HCT116 (cell line): ENCODE results near the gene FAT2.

Experiments used
- CBX3 ChIP-seq: IDR thresholded peaks from 2 replicates; pipeline ENCODE4 v1.6.1; 2012; ENCODE audit warnings: low read depth
- CTCF ChIP-seq, 3 experiments: fragments of 200-600 bp in 1 of 3; sonication (generic) in 1 of 3; IDR thresholded peaks in 2 of 3; conservative IDR thresholded peaks in 1 of 3; 2 replicates each; pipeline ENCODE4 v1.5.1; 2012 to 2017; ENCODE audit warnings: low read depth in 2 of 3, low read length in 2 of 3, antibody characterized with exemption in 1 of 3, borderline replicate concordance in 1 of 3, control low read depth in 1 of 3, mild to moderate bottlenecking in 1 of 3, mixed read lengths in 1 of 3, mixed run types in 1 of 3, moderate library complexity in 1 of 3; ENCODE audit not compliant: insufficient read depth in 1 of 3
- EGR1 ChIP-seq: IDR thresholded peaks from 2 replicates; pipeline ENCODE4 v1.6.1; 2012; ENCODE audit warnings: low read depth
- ELF1 ChIP-seq: IDR thresholded peaks from 2 replicates; pipeline ENCODE4 v1.6.1; 2012; ENCODE audit warnings: low read depth, borderline replicate concordance
- EZH2phosphoT487 ChIP-seq: fragments of 200-600 bp; IDR thresholded peaks from 2 replicates; pipeline ENCODE4 v1.6.1; 2018; ENCODE audit warnings: antibody characterized with exemption, borderline replicate concordance
- MAX ChIP-seq: IDR thresholded peaks from 2 replicates; pipeline ENCODE4 v1.6.1; 2012
- POLR2A ChIP-seq: IDR thresholded peaks from 2 replicates; pipeline ENCODE4 v1.7.0; 2011; ENCODE audit warnings: borderline replicate concordance; ENCODE audit not compliant: insufficient read depth, insufficient read length; ENCODE audit errors: extremely low read depth
- POLR2AphosphoS5 ChIP-seq: IDR thresholded peaks from 2 replicates; pipeline ENCODE4 v1.6.1; 2011; ENCODE audit warnings: mild to moderate bottlenecking, low read depth, low read length, moderate library complexity
- SIN3A ChIP-seq: IDR thresholded peaks from 2 replicates; pipeline ENCODE4 v1.6.1; 2012; ENCODE audit warnings: low read depth
- SRF ChIP-seq: IDR thresholded peaks from 2 replicates; pipeline ENCODE4 v1.6.1; 2012; ENCODE audit warnings: low read depth
- TCF7L2 ChIP-seq: IDR thresholded peaks from 2 replicates; pipeline ENCODE4 v1.7.0; 2011; ENCODE audit warnings: borderline replicate concordance, inconsistent platforms; ENCODE audit not compliant: insufficient read depth, insufficient read length; ENCODE audit errors: extremely low read depth
- YY1 ChIP-seq: IDR thresholded peaks from 2 replicates; pipeline ENCODE4 v1.6.1; 2011; ENCODE audit warnings: low read length, low read depth, moderate library complexity, mild to moderate bottlenecking; ENCODE audit not compliant: insufficient replicate concordance; ENCODE audit errors: extremely low read depth
- TF ChIP-seq, protein P1 (sequence below): IDR thresholded peaks from 2 replicates; pipeline ENCODE4 v1.6.1; 2012; ENCODE audit warnings: low read depth

DNA sequence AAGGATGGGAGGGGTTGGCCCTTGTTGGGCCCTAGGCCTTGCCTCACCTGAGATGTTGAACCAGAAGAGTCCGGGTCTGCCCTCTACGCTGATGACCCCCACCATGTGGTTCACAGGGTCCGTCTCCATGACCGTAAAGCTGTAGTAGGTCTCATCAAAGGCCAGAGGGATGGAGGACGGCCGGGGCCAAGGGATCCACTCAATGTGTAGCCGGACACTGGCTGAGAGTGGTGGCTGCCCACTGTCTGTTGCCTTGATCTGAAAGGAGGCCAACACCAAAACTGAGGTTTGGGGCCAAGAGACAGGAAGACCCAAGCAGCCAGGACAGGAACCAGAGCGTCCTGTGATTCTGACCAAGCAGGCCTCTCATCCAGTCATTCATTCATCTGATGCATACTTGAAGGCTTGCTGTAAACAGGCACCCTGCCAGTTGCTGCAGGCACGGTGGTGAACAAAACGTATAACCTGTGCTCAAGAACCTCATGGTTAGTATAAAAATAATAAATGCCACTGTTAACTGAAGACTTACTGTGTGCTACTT is 37.9 kb downstream of the FAT2 start:
- TF ChIP-seq CTCF (IDR thresholded peaks at IDR 0.05 in 2 of 3, conservative IDR thresholded peaks at IDR 0.05 in 1 of 3; ENCODE audit: borderline replicate concordance in 1 of 3, insufficient read depth in 1 of 3, low read depth in 2 of 3, low read length in 2 of 3) (no peak), TCF7L2 (no peak), CBX3 (no peak), POLR2AphosphoS5 (no peak), ELF1 (no peak), POLR2A (no peak), YY1 (no peak), MAX (no peak), EGR1 (no peak), SRF (no peak), EZH2phosphoT487 (no peak), SIN3A (no peak)
- TF ChIP-seq, protein P1, sequence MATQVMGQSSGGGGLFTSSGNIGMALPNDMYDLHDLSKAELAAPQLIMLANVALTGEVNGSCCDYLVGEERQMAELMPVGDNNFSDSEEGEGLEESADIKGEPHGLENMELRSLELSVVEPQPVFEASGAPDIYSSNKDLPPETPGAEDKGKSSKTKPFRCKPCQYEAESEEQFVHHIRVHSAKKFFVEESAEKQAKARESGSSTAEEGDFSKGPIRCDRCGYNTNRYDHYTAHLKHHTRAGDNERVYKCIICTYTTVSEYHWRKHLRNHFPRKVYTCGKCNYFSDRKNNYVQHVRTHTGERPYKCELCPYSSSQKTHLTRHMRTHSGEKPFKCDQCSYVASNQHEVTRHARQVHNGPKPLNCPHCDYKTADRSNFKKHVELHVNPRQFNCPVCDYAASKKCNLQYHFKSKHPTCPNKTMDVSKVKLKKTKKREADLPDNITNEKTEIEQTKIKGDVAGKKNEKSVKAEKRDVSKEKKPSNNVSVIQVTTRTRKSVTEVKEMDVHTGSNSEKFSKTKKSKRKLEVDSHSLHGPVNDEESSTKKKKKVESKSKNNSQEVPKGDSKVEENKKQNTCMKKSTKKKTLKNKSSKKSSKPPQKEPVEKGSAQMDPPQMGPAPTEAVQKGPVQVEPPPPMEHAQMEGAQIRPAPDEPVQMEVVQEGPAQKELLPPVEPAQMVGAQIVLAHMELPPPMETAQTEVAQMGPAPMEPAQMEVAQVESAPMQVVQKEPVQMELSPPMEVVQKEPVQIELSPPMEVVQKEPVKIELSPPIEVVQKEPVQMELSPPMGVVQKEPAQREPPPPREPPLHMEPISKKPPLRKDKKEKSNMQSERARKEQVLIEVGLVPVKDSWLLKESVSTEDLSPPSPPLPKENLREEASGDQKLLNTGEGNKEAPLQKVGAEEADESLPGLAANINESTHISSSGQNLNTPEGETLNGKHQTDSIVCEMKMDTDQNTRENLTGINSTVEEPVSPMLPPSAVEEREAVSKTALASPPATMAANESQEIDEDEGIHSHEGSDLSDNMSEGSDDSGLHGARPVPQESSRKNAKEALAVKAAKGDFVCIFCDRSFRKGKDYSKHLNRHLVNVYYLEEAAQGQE, result no peak
